CMK (cell line): ENCODE measurements around the gene OR2S2.
"Not testable (repeated sequence)": the region's sequence is repeated elsewhere in the genome, so short reads cannot be mapped to it uniquely, and the experiment has no call there.

Experiments used
- DNase-seq: peaks from one replicate; pipeline ENCODE4 v3.0.0-alpha.2; 2010; ENCODE audit warnings: low read depth

OR2S2 gene

GRCh38 chr9:35958104-35958837 is at the start of gene OR2S2:
Gene OR2S2 (minus strand): TSS chr9:35958154. CDS start chr9:35958098, 56 bp downstream.
- no peak for DNase-seq

GRCh38 chr9:36007316-36007708 is 49.4 kb upstream of the OR2S2 start:
- DNase-seq, result no peak

- DNase-seq, result no peak
These were observed 48.8 kb upstream of the OR2S2 start for GRCh38 chr9:36006549-36007315.

- no peak for DNase-seq
These were observed 47.9 kb upstream of the OR2S2 start for GRCh38 chr9:36005891-36006290.

GRCh38 chr9:35998333-35998732 is 40.4 kb upstream of the OR2S2 start:
- DNase-seq, result no peak

GRCh38 chr9:35997016-35997415 is 39.1 kb upstream of the OR2S2 start:
- DNase-seq, result not testable (repeated sequence)

- no peak for DNase-seq
These were observed 38.5 kb upstream of the OR2S2 start for GRCh38 chr9:35996358-35996970.

- no peak for DNase-seq
These were observed 37.0 kb upstream of the OR2S2 start for GRCh38 chr9:35994959-35995358.

GRCh38 chr9:35993976-35994720 is 36.2 kb upstream of the OR2S2 start:
- DNase-seq, result no peak

GRCh38 chr9:35993136-35993535 is 35.2 kb upstream of the OR2S2 start:
- DNase-seq, result not testable (repeated sequence)

- no peak for DNase-seq
These were observed 32.2 kb upstream of the OR2S2 start for GRCh38 chr9:35990155-35990554.

- no peak for DNase-seq
These were observed 26.1 kb upstream of the OR2S2 start for GRCh38 chr9:35984021-35984420.

GRCh38 chr9:35981699-35982098 is 23.7 kb upstream of the OR2S2 start:
- no peak for DNase-seq

GRCh38 chr9:35980289-35981011 is 22.5 kb upstream of the OR2S2 start:
- no peak for DNase-seq

GRCh38 chr9:35978792-35979191 is 20.8 kb upstream of the OR2S2 start:
- DNase-seq, result no peak

GRCh38 chr9:35976726-35977125 is 18.8 kb upstream of the OR2S2 start:
- DNase-seq, result no peak

- no peak for DNase-seq
These were observed 16.8 kb upstream of the OR2S2 start for GRCh38 chr9:35974800-35975199.

GRCh38 chr9:35972093-35972492 is 14.1 kb upstream of the OR2S2 start:
- DNase-seq, result no peak

GRCh38 chr9:35967042-35967441 is 9.1 kb upstream of the OR2S2 start:
- no peak for DNase-seq

- no peak for DNase-seq
These were observed 8.5 kb upstream of the OR2S2 start for GRCh38 chr9:35966433-35966832.

- DNase-seq, result no peak
These were observed 7.1 kb upstream of the OR2S2 start for GRCh38 chr9:35965011-35965410.
